GM18870 (cell line): ENCODE results near the gene UNC13A.
"Not testable (repeated sequence)": the region's sequence is repeated elsewhere in the genome, so short reads cannot be mapped to it uniquely, and the experiment has no call there.

Experiments used
- ATAC-seq: cut with Tn5 transposase; IDR thresholded peaks from one replicate; pipeline ENCODE4 v1.9.1; 2021; ENCODE audit warnings: moderate library complexity; ENCODE audit not compliant: unreplicated experiment

UNC13A gene

DNA sequence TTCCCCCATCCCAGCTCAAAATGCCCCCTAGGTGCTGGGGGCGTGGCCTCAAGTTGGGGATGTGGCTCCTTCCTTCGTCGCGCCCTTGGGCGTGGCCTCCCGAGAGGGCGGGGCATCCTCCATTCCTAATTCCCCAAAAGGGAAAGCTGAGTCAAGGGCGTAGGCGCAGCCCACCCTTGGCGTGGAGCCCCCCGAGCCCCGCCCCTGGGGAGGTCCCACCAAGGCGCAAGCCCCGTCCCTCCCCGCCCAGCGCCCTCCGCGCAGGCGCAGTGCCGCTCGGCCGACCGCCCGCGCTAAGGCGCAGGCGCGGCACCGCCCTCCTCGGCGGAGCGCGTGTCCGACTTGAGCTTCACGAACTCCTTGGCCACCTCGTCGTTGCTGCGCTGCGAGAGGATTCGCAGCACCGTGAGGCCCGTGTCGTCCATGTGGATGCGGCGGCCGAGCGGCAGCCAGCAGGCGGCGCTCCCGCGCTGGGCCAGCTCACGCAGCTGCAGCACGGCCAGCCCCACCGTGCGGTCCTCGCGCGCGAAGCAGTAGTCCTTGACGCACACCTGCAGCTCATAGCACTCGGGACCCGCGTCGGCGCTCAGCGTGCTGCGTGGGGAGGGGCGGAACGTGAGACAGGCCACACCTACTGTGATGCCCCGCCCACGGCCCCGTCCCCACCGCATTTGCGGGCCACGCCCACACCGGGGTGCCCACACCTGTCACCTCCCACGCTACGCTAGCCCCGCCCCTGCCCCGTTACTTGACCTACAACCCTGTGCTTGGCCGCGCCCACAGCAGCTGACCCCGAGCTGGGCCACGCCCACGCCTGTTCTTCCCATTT lies 82.2 kb downstream of the UNC13A start:
- ATAC-seq, result no peak

DNA sequence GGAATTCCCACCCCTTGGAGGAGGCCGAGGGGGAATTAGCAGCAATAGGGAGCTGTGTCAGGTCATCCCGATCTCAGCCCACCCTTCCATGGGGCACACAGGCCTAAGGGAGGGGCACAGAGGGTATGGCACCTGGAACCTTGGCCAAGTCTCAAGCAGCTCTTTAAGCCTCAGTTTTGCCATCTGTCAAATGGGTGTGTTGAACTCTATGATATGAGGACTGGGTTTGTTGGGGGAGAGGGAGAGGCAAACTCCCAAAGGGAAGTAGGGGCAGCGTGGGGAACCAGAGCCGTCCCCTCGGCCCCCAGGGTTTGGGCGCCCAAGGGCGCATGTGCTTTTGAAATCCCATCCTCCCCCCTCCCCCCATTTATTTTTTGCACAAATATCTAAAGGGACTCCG lies 83.0 kb downstream of the UNC13A start:
- no peak for ATAC-seq

DNA sequence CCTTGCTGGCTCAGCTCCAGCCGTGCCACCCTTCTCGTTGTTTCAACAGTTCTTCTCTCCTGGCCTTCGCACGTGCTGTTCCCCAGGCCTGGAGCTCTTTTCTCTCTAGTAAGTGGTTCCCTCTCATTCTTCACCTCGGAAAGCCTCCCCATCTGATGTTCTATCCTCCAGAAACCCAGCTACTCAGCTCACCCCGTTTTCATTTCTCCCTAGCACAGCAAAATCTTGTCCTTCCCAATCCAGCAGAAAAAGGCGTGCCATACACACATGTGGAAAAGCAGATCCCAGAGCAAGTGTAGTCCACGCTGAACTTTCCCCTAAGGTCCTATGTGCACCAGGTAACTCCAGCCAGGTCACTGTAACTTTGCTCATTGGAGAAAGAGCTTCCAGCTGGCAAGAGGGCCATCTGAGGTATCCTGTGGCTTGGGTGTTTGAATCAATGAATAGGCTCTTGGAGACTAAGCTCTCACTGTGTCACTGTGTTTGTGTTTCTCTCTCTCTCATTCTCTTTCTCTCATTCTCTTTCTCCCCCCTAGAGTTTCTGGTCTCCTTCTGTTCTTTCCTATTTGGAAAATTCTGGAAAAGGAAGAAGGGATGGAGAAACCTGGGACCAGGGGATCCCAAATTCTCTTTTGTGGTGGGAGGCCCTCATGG lies 83.7 kb downstream of the UNC13A start:
- ATAC-seq, result no peak

DNA sequence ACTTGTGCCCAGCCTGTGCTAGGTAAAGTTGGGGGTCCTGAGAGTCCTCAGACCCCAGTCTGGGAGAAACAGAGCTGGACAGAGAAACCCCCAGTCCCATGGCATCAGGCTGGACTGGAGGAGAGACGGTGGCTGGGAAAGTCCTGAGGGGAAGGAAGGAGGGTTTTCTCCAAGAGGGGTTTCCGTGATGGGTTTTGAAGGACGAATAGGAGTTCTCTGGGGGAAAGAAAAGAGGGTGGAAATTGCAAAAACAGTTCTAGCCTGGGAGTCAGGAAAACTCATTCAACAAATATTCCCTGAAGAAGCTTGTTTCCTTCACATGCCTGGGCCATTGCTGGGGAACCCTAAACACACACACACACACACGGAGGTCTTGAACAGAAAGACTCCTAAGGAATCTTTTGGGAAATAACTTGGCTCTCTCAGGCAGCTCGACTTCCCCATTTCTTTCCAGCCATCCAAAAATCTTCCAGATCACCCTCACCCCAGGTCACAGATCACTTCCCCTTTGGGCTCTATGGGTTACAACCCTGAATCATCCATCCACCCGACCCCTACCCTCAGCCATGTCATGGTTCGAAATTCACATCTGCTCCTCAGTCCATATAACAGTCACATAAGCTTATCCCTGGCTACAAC lies 85.2 kb downstream of the UNC13A start:
- ATAC-seq, result no peak

DNA sequence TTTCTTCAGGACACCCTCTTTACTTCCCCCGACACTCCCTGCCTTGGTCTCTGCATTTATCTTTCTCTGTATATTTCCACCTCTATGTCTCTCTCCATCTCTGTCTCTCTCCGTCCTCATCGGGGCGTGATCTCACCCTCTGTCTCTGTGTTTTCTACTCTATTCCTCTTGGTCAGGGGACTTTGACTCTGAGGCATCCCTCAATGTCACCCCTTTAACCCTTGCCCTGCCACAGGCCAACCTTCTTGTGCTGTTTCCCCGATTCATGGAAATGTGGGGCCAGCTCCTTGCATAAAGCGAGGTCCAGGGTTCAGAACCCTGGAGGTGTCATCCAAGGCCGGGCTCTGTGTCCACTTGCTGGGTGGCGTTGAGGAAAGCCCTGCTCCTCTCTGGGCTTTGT lies 85.9 kb downstream of the UNC13A start:
- no peak for ATAC-seq

DNA sequence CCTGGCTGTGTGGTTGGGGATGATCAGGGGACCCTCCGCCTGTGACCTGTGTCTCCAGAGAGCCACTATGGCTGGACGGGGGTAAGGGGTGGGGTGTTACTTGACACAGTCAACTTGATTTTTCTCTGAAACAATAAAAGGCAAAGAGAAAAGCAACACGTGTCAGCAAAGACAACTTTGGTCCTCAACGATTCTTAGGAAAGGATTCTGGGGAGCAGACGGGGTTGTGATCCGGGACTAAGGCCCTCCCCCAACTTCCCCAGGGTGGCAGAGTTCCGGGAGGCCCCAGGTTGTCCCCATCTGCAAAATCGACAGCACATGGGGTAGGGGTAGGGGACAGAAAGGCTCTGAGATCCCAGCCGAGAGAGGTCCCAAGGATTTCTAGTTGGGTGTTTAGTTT lies 86.5 kb downstream of the UNC13A start:
- no peak for ATAC-seq

DNA sequence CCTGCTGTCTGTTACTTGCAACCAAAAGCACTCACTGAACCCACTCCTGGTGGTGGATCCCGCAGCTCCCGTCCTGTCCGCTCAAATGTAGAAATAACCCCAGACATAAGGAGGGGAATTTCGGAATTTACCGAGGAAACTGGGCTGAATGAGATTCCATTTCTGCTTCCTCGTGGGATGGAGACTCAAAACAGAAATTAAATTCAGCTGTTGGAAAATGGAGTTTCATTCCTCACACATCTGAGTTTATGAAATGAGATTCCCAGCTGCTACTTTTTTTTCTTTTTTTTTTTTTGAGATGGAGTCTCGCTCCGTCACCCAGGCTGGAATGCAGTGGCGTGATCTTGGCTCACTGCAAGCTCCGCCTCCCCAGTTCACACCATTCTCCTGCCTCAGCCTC lies 88.4 kb downstream of the UNC13A start:
- no peak for ATAC-seq

DNA sequence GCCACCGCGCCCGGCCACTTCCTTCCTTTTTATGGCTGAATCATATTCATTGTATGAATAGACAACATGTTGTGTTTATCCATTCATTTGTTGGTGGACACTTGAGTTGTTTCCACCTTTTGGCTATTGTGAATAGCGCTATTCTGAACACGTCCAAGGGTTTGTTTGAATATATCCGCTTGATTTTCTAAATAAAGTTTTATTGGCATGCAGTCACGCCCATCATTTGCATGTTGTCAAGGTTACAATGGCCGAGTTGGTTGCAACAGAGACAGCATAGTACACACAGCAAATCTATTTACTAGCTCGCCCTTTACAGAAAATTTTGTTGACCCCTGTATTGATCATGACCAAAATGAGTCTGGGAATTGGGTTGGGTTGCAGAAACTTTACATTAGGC lies 89.2 kb downstream of the UNC13A start:
- no peak for ATAC-seq

DNA sequence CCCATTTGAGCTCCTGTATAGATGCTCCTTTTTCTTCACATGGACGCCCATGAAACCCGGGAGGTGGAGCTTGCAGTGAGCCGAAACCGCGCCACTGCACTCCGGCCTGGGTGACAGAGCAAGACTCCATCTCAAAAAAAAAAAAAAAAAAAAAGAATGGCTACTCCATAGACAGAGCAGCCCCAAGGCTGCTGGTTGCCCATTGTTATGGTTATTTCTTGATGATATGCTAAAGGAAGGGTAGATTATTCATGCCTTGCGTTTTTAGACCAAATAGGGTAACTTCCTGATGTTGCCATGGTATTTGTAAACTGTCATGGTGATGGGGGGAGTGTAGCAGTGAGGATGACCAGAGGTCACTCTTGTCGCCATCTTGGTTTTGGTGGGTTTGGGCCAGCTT lies 90.1 kb downstream of the UNC13A start:
- ATAC-seq, result not testable (repeated sequence)

DNA sequence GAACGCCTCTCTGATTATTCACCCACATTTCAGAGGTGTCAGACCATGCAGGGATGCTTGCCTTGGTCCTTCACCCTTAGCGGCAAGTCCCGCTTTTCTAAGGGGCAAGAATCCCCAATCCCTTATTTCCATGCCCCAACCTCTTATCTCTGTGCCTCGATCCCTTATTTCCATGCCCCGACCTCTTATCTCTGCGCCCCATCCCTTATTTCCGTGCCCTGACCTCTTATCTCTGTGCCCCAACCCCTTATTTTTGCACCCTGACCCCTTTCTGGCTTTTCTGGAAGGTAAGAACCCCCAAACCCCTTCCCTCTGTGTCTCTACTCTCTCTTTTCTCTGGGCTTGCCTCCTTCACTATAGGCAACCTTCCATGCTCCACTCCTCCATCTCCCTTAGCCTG lies 93.9 kb downstream of the UNC13A start:
- not testable (repeated sequence) for ATAC-seq

DNA sequence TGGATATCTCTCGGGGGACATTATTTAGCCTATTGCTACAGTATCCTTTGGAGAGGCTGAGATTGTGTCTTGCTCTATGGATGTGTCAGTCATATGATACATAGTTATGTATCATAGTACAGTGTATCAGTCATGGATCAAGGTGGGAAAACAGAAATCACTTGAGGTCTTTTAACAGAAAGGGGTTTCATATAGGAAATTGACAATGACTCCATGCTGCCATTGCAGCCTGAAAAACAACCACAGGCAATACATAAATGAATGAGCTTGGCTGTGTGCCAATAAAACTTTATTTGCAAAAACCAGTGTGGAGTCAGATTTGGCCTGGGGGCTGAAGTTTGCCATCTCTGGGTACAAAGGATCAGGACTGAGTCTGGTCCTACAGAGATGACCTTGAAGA lies 97.3 kb downstream of the UNC13A start:
- ATAC-seq, result no peak

DNA sequence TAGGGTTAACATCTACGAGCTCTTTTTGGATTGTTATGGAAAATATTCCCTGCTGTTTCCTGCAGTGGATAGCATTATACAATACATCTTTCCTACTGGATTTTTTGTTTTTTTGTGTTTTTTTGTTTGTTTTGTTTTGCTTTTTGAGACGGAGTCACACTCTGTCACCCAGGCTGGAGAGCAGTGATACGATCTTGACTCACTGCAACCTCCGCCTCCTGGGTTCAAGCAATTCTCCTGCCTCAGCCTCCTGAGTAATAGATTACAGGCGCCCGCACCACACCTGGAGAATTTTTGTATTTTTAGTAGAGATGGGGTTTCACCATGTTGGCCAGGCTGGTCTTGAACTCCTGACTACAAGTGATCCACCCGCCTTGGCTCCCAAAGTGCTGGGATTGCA lies 102.8 kb downstream of the UNC13A start:
- ATAC-seq, result not testable (repeated sequence)

DNA sequence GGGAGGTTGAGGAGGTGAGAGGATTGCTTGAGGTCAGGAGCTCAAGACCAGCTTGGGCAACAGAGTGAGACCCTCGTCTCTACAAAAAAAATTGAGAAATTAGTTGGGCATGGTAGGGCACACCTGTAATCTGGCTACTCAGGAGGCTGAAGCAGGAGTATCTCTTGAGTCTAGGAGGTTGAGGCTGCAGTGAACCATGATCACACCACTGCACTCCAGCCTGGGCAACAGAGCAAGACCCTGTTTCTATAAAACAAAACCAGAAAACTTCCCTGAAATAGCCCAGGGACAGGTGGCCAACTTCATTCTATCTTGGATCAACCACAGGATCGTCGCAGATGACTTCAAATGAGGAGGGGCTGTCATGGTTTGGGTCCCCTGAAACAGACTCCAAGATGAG lies 104.0 kb downstream of the UNC13A start:
- no peak for ATAC-seq

DNA sequence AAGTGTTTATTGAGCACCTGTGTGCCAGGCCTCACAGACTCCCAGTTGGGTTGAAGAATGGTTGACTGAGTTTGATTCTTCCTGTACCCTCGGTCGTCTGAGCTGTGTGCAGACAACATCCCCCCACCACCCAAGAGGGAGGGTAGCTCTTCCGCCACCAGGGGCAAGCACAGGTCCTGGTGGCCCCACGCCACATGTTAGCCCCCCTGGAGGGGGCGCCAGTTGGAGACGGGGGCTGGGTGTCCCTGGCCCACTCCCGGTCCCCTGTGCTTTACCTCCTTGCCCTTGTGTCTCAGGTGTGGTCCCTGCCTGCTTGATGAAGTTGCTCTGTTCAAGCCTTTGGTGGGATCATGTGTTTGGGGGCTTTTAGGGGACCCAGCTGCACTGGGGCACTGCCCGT lies 105.5 kb downstream of the UNC13A start:
- ATAC-seq, result no peak

DNA sequence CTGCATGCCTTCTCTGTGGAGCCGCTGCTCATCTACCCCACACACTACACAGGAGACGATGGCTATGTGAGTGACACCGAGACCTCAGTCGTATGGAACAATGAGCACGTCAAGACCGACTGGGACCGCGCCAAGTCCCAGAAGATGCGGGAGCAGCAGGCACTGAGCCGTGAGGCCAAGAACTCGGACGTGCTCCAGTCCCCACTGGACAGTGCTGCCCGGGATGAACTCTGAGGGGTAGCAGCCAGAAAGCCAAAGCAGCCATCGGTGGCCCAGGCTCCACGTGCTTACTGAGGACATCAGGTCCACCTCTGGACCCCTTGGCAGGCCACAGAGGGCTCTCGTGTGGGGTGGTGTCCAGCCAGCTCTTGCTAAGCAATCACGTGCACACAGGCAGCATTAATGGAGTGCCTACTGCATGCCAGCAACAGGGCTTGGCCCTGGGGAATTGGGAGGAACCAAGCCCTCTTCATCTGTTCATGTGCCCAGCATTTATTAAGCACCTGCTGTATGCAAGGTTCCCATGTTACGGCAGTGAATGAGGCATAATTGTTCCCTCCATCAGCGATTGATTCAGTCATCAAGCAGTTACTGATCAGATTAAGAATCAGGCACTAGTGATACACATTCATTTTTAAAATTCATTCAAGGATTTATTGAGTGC lies 106.8 kb downstream of the UNC13A start:
- ATAC-seq, result no peak

DNA sequence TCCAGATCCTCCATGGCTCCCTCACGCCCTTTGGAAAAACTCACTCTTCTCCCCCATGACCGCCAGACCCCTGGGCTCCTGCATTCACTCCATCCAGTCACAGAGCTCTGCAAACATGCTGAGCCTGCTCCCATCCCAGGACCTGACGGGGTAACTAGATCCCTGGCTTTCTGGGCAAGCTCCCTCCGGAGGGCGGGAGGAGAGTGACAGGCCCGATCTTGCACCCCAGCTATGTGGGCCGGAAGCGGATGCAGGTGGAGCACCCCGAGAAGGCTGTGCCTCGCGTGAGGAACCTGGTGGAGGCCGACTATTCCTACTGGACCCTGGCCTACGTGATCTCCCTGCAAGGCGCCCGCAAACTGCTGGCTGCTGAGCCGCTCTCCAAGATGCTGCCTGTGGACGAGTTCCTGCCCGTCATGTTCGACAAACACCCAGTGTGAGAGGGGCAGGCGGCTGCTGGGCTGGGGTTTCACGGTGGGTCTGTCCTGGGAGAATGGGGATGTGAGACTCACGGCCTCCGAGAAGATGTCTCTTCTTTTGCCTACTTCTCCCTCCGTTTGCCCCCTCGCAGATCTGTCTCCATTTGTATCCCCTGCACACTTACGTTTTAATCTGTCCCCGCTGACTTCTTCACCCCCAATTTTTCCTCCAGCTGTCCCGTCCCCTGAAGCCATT lies 107.5 kb downstream of the UNC13A start:
- ATAC-seq, result no peak

DNA sequence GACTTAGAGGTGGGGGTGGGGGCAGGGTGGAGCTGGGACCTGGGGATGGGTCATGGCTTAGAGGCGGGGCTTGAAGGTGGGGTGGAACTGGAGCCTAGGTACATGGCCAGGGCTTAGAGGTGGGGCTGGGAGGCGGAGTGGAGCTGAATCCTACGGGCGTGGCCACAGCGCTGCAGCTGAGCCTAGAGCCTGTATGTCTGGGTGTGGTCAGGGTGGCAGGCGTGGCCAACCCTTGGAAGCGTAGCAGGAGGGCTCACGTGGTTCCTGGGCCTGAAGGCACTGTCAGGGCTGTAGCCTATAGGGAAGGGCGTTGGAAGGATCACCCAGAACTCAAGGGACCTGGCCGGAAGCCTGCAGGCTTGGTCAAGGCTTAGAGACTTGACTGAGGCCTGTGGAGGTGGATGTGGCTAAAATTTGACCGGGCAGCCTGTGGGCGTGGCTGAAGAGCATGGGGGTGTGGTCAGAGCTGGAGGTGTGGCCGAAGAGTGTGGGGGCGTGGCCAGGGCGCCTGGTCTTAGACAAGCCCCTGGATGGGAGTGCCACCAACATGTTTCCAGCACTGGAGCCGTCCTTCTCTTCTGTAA lies 108.4 kb downstream of the UNC13A start:
- no peak for ATAC-seq

DNA sequence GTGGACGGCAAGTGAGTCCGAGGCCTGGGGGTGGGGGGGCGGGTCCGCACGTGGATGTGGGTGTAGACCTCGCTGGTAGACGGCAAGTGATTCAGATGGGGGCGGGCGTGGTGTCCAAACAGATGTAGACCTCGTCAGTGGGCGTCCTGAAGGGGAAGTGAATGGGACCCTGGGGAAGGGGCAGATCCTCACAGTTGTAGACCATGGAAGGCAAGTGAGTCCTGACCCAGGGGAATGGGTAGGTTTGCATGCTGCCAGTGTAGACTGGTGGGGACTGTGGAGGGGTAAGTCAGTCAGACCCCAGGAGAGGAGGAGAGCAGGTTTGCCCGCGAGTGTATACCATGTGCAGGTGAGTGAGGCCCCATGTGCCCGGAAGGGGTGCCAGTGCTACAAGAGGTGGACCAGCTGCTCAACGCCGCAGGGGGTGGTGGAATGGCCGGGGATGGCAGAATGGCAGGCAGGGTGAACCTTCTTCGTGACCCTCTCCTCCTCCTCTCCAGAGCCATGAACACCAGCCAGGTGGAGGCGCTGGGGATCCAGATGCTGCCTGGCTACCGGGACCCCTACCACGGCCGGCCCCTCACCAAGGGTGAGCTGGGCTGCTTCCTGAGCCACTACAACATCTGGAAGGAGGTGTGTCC lies 110.6 kb downstream of the UNC13A start:
- no peak for ATAC-seq

DNA sequence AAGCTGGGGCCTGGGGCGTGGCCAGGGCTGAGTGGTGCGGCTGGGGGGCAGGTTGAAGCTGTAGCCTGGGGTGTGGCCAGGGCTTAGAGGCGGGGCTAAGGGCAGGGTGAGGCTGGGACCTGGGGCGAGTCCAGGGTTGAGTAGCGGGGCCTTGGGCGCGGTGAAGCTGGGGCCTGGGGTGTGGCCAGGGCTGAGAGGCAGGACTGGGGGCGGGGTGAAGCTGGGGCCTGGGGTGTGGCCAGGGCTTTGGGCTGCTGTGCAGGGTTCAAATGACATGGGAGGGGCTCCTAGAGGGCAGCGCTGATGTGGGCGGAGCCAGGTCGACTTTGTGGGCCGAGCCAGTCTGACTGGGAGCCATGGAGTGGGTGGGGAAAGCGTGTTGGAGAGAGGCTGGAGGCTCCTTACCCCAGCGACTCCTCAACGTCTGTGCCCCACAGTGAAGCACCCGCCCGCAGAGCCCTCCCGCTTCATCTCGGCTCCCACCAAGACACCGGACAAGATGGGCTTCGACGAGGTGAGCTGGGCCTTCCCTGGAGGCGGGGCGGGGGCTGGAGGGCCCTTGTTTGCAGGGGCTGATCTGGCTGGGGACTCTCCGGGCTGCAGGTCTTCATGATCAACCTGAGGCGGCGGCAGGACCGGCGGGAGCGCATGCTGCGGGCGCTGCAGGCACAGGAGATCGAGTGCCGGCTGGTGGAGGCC lies 111.2 kb downstream of the UNC13A start:
- ATAC-seq, result no peak
